ENCODE data around the gene AUTS2. TPM values are rescaled to one million over a fixed set of nuclear protein-coding genes. Genes with fewer than 3 reads are reported as not detected.

AUTS2 gene
- total and polyA plus RNA-seq, 10 of the 15 experiments (the other 5 are each of a cell fraction or from before 2014, with no cell fraction given): 6.4 to 55.6 (median 21.6) TPM

GRCh38 chr7:70693686-70694433 lies 1095.6 kb downstream of the AUTS2 start (continued):
- no peak for TF ChIP-seq CBFB (IDR thresholded peaks at IDR 0.05; ENCODE audit: low read depth)
- TF ChIP-seq NR2C2 (IDR thresholded peaks at IDR 0.05; ENCODE audit: borderline replicate concordance, control insufficient read depth, insufficient read length, low read depth): no peak
- no peak for TF ChIP-seq ATF3 (IDR thresholded peaks at IDR 0.05; ENCODE audit: borderline replicate concordance, extremely low read depth, low read depth, low read length)
- TF ChIP-seq RAD21 (IDR thresholded peaks at IDR 0.05; ENCODE audit: insufficient read depth, low read depth, low read length): no peak
- no peak for TF ChIP-seq ZNF592 (IDR thresholded peaks at IDR 0.05)
- no peak for TF ChIP-seq ZZZ3 (IDR thresholded peaks at IDR 0.05; ENCODE audit: control insufficient read depth, insufficient read length, low read depth)
- no peak for TF ChIP-seq KLF5 (IDR thresholded peaks at IDR 0.05; ENCODE audit: partially characterized antibody)
- peak; percentile 72; the same call in 1 of the 2 replicates for TF ChIP-seq LARP7 (IDR thresholded peaks at IDR 0.05)
- peak; percentile 63 for TF ChIP-seq HDAC6 (IDR thresholded peaks at IDR 0.05; ENCODE audit: unreplicated experiment)
- peak; percentile 51; the same call in 1 of the 2 replicates for TF ChIP-seq NKRF (conservative IDR thresholded peaks at IDR 0.05)
- TF ChIP-seq ZBTB4 (CRISPR knock-in tag; IDR thresholded peaks at IDR 0.05): no peak
- no peak for TF ChIP-seq PBX3 (IDR thresholded peaks at IDR 0.05; ENCODE audit: insufficient replicate concordance, low read depth, low read length)
- no peak for TF ChIP-seq ESRRA (IDR thresholded peaks at IDR 0.05; ENCODE audit: low read length)
- TF ChIP-seq NBN (IDR thresholded peaks at IDR 0.05): no peak
- TF ChIP-seq TCF12 (IDR thresholded peaks at IDR 0.05; ENCODE audit: low read depth, low read length): 0 out of 2 replicates have a peak, but pooled peaks have one; percentile 19
- no peak for TF ChIP-seq FOS (IDR thresholded peaks at IDR 0.05; ENCODE audit: borderline replicate concordance, extremely low read depth, insufficient read length)
- TF ChIP-seq YBX1 (IDR thresholded peaks at IDR 0.05): no peak
- no peak for TF ChIP-seq HDAC2 (IDR thresholded peaks at IDR 0.05)
- TF ChIP-seq KAT2A (conservative IDR thresholded peaks at IDR 0.05; ENCODE audit: control insufficient read depth, low read depth, low read length): no peak

Data from GM12878 (cell line).